Panc1 (cell line): Measurements from ENCODE around the gene SH3PXD2A. TPM values are rescaled to one million over a fixed set of nuclear protein-coding genes. Genes with fewer than 3 reads are reported as not detected.
A peak's percentile ranks its signal among the peaks of the same experiment; 100 is the strongest.

Experiments
- ATAC-seq: fragments of 200-7000 bp; cut with Tn5 transposase; 2 replicates; pipeline ENCODE4 v1.9.1; 2020; ENCODE audit warnings: mild to moderate bottlenecking, moderate library complexity
- BruUV-seq: library from RNA; stranded (reverse); fragments of 400-500 nt; replicated peaks from 2 replicates; lab custom pipeline; 2021; lab: Mats Ljungman, UMichigan
- CTCF ChIA-PET: fragments of 300-600 bp; sonication (Branson Sonifier 250); formaldehyde crosslinking; loops from one replicate; lab custom pipeline; 2022; ENCODE audit warnings: antibody characterized with exemption; lab: Charles Lee
- POLR2A ChIA-PET: fragments of 300-600 bp; sonication (Branson Sonifier 250); formaldehyde crosslinking; loops from one replicate; lab custom pipeline; 2022; ENCODE audit warnings: antibody characterized with exemption; lab: Charles Lee
- DNase-seq: peaks from one replicate; pipeline ENCODE4 v3.0.0-alpha.2; 2010; ENCODE audit warnings: low read depth, low spot score
- H3K27ac ChIP-seq: 2 replicates; pipeline ENCODE4 v1.5.1; 2011; ENCODE audit warnings: mild to moderate bottlenecking, low read length, inconsistent platforms
- H3K27me3 ChIP-seq: fragments of 200-500 bp; sonication (Bioruptor generic); 2 replicates; pipeline ENCODE4 v1.6.0; 2014; ENCODE audit warnings: low read length, inconsistent platforms; ENCODE audit not compliant: control insufficient read depth, insufficient read depth
- H3K36me3 ChIP-seq: fragments of 200-500 bp; sonication (Bioruptor generic); 2 replicates; pipeline ENCODE4 v1.5.1; 2014; ENCODE audit warnings: inconsistent platforms, mild to moderate bottlenecking, low read length, moderate library complexity; ENCODE audit not compliant: control insufficient read depth, insufficient read depth
- H3K4me1 ChIP-seq: 2 replicates; pipeline ENCODE4 v1.5.1; 2011; ENCODE audit warnings: inconsistent platforms, mild to moderate bottlenecking, low read length, moderate library complexity; ENCODE audit not compliant: control insufficient read depth, insufficient read depth
- H3K4me3 ChIP-seq, 2 experiments: 2 replicates each; pipeline ENCODE4 v1.5.1; 2011 to 2012; ENCODE audit warnings: low read depth in 2 of 2, low read length in 2 of 2, mild to moderate bottlenecking in 2 of 2, inconsistent platforms in 1 of 2, moderate library complexity in 1 of 2
- H3K9me3 ChIP-seq: fragments of 200-500 bp; sonication (Bioruptor generic); 2 replicates; pipeline ENCODE4 v1.5.1; 2014; ENCODE audit warnings: low read depth, mild to moderate bottlenecking, inconsistent platforms, low read length, moderate library complexity; ENCODE audit not compliant: control insufficient read depth, insufficient read depth
- POLR2AphosphoS5 ChIP-seq: IDR thresholded peaks from 2 replicates; pipeline ENCODE4 v1.6.1; 2012; ENCODE audit warnings: mild to moderate bottlenecking, low read depth, low read length, moderate library complexity
- SIN3A ChIP-seq: IDR thresholded peaks from 2 replicates; pipeline ENCODE4 v1.6.1; 2012; ENCODE audit warnings: low read depth, mild to moderate bottlenecking, low read length, moderate library complexity, borderline replicate concordance; ENCODE audit not compliant: insufficient read depth
- TCF7L2 ChIP-seq: IDR thresholded peaks from 2 replicates; pipeline ENCODE4 v1.6.1; 2011; ENCODE audit warnings: mild to moderate bottlenecking, low read depth, low read length, inconsistent platforms
- in situ Hi-C: cut with HindIII; loops from 2 replicates; pipeline ENCODE4 v1.10.0; 2016; ENCODE audit warnings: low sequenced_read_pairs, low pct_unique_long_range_greater_than_20kb
- intact Hi-C: fragments of 100-400 bp; cut with micrococcal nuclease; formaldehyde crosslinking; loops from one replicate; pipeline ENCODE4 v1.10.0; 2022; ENCODE audit not compliant: unreplicated experiment
- total RNA-seq: library from RNA; stranded (reverse); gene quantifications from one replicate; pipeline ENCODE4 v1.2.1, GENCODE V29; 2021; ENCODE audit not compliant: unreplicated experiment
- TF ChIP-seq, protein P1 (sequence below), 2 experiments: IDR thresholded peaks; 2 replicates each; pipeline ENCODE4 v1.6.1; 2011 to 2012; ENCODE audit warnings: low read depth in 2 of 2, control low read depth in 1 of 2, low read length in 1 of 2, mild to moderate bottlenecking in 1 of 2, moderate library complexity in 1 of 2; ENCODE audit not compliant: insufficient read depth in 1 of 2
- TF ChIP-seq, protein P2 (sequence below): fragments of 450-650 bp; IDR thresholded peaks from 2 replicates; pipeline ENCODE4 v1.5.1; 2017; ENCODE audit warnings: mild to moderate bottlenecking

SH3PXD2A gene
- total RNA-seq, 1 experiment from 2014 or later, result 5.7 TPM

GRCh38 chr10:103849880-103850571 is 5.3 kb downstream of the SH3PXD2A start:
- Histone ChIP-seq H3K4me1 (peaks cover 43% of the 10 kb centered on the region), H3K4me3 (peak overlapping the region in 1 of 2 experiments; percentile 30; a peak in 2 of 4 replicates), H3K9me3 (no peaks in the 10 kb centered on the region), H3K36me3 (no peaks in the 10 kb centered on the region), H3K27me3 (no peaks in the 10 kb centered on the region), H3K27ac (peak overlapping the region; percentile 69)
- intact Hi-C loops, result loop anchor here (10.0 kb wide), 1 partner anchor 85 kb away; no protein-coding TSS in a partner anchor
- TF ChIP-seq, protein P1, sequence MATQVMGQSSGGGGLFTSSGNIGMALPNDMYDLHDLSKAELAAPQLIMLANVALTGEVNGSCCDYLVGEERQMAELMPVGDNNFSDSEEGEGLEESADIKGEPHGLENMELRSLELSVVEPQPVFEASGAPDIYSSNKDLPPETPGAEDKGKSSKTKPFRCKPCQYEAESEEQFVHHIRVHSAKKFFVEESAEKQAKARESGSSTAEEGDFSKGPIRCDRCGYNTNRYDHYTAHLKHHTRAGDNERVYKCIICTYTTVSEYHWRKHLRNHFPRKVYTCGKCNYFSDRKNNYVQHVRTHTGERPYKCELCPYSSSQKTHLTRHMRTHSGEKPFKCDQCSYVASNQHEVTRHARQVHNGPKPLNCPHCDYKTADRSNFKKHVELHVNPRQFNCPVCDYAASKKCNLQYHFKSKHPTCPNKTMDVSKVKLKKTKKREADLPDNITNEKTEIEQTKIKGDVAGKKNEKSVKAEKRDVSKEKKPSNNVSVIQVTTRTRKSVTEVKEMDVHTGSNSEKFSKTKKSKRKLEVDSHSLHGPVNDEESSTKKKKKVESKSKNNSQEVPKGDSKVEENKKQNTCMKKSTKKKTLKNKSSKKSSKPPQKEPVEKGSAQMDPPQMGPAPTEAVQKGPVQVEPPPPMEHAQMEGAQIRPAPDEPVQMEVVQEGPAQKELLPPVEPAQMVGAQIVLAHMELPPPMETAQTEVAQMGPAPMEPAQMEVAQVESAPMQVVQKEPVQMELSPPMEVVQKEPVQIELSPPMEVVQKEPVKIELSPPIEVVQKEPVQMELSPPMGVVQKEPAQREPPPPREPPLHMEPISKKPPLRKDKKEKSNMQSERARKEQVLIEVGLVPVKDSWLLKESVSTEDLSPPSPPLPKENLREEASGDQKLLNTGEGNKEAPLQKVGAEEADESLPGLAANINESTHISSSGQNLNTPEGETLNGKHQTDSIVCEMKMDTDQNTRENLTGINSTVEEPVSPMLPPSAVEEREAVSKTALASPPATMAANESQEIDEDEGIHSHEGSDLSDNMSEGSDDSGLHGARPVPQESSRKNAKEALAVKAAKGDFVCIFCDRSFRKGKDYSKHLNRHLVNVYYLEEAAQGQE (IDR thresholded peaks at IDR 0.05; ENCODE audit: insufficient read depth in 1 of 2, low read depth in 2 of 2, low read length in 1 of 2), result no peak
- TF ChIP-seq POLR2AphosphoS5 (no peak), SIN3A (no peak), TCF7L2 (no peak)
- TF ChIP-seq, protein P2, sequence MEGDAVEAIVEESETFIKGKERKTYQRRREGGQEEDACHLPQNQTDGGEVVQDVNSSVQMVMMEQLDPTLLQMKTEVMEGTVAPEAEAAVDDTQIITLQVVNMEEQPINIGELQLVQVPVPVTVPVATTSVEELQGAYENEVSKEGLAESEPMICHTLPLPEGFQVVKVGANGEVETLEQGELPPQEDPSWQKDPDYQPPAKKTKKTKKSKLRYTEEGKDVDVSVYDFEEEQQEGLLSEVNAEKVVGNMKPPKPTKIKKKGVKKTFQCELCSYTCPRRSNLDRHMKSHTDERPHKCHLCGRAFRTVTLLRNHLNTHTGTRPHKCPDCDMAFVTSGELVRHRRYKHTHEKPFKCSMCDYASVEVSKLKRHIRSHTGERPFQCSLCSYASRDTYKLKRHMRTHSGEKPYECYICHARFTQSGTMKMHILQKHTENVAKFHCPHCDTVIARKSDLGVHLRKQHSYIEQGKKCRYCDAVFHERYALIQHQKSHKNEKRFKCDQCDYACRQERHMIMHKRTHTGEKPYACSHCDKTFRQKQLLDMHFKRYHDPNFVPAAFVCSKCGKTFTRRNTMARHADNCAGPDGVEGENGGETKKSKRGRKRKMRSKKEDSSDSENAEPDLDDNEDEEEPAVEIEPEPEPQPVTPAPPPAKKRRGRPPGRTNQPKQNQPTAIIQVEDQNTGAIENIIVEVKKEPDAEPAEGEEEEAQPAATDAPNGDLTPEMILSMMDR, result no peak
- no TSS peak for BruUV-seq
- in situ Hi-C loops, result no loop called here
- peak; percentile 53 for ATAC-seq
- CTCF ChIA-PET, result no interaction called here
- peak; percentile 42 for DNase-seq
- POLR2A ChIA-PET, result no interaction called here

GRCh38 chr10:103849212-103849877 is 6.0 kb downstream of the SH3PXD2A start:
- DNase-seq, result no peak

More at GRCh38 chr10:103849212-103849877, 6.0 kb downstream of the SH3PXD2A start:
- no peaks in the 10 kb centered on the region for H3K36me3 ChIP-seq
- H3K4me1 ChIP-seq, result peaks cover 41% of the 10 kb centered on the region
- ChIA-PET CTCF (interaction anchor here (1.2 kb wide), 1 partner anchor 136 kb away, joined by 5 read pairs; no protein-coding TSS in a partner anchor), POLR2A (interaction anchor here (0.6 kb wide), 1 partner anchor 278 kb away, joined by 4 read pairs; no protein-coding TSS in a partner anchor)
- no peaks in the 10 kb centered on the region for H3K27me3 ChIP-seq
- H3K4me3 ChIP-seq, result peak overlapping the region in 1 of 2 experiments; percentile 30; a peak in 1 of 4 replicates
- in situ Hi-C loops, result no loop called here
- TF ChIP-seq POLR2AphosphoS5 (no peak), TCF7L2 (no peak), SIN3A (no peak)
- TF ChIP-seq, protein P2, result no peak
- TF ChIP-seq, protein P1 (IDR thresholded peaks at IDR 0.05; ENCODE audit: insufficient read depth in 1 of 2, low read depth in 2 of 2, low read length in 1 of 2), result no peak
- no peak for ATAC-seq
- intact Hi-C loops, result no loop called here
- H3K27ac ChIP-seq, result peak overlapping the region; percentile 69
- H3K9me3 ChIP-seq, result no peaks in the 10 kb centered on the region
- no TSS peak for BruUV-seq
